GM10248 (cell line): Measurements from ENCODE around the gene IFNGR1.
A peak's percentile ranks its signal among the peaks of the same experiment; 100 is the strongest.

Experiments
- CTCF ChIA-PET: fragments of 300-600 bp; sonication (Branson Sonifier 250); formaldehyde crosslinking; extraction: SDS; loops from one replicate; lab custom pipeline; 2021; ENCODE audit warnings: antibody characterized with exemption; lab: Yijun Ruan, JAX
- POLR2A ChIA-PET: fragments of 350-650 bp; sonication (Branson Sonifier 250); formaldehyde crosslinking; extraction: SDS; loops from one replicate; lab custom pipeline; 2020; ENCODE audit warnings: antibody characterized with exemption; lab: Yijun Ruan, JAX
- DNase-seq: peaks from one replicate; pipeline ENCODE4 v3.0.0; 2012; ENCODE audit errors: extremely low spot score
- CTCF ChIP-seq: IDR thresholded peaks from 2 replicates; pipeline ENCODE4 v1.5.1; 2012; ENCODE audit warnings: mild to moderate bottlenecking, low read depth; ENCODE audit errors: extremely low read depth, missing control alignments, control extremely low read depth

IFNGR1 gene

GRCh38 chr6:137165375-137166246 lies 53.6 kb downstream of the IFNGR1 start:
- DNase-seq = peak; percentile 24

GRCh38 chr6:137163732-137164318 lies 55.4 kb downstream of the IFNGR1 start:
- POLR2A ChIA-PET = no interaction called here
- CTCF ChIA-PET = interaction anchor here (3.5 to 9.5 kb wide), 4 partner anchors 13 to 87 kb away, joined by 12 to 155 read pairs (median 36); no protein-coding TSS in a partner anchor
- no peak for DNase-seq
- TF ChIP-seq CTCF = no peak

More at GRCh38 chr6:137165375-137166246, 53.6 kb downstream of the IFNGR1 start:
- ChIA-PET CTCF (interaction anchor here (0.5 to 9.5 kb wide), 48 partner anchors 11 to 559 kb away, joined by 3 to 155 read pairs (median 5); no protein-coding TSS in a partner anchor), POLR2A (interaction anchor here (1.4 kb wide), 1 partner anchor 50 kb away, joined by 5 read pairs; no protein-coding TSS in a partner anchor)
- TF ChIP-seq CTCF = peak; percentile 71

- no peak for DNase-seq
- TF ChIP-seq CTCF = no peak
- ChIA-PET CTCF (interaction anchor here (1.0 to 1.8 kb wide), 4 partner anchors 12 to 69 kb away, joined by 3 to 13 read pairs (median 4); no protein-coding TSS in a partner anchor), POLR2A (no interaction called here)
These were observed 56.4 kb downstream of the IFNGR1 start for GRCh38 chr6:137162692-137163306.

- ChIA-PET CTCF (interaction anchor here (0.9 to 2.5 kb wide), 11 partner anchors 13 to 479 kb away, joined by 3 to 13 read pairs (median 4); no protein-coding TSS in a partner anchor), POLR2A (no interaction called here)
- TF ChIP-seq CTCF = no peak
- no peak for DNase-seq
These were observed 57.2 kb downstream of the IFNGR1 start for GRCh38 chr6:137161949-137162348.

GRCh38 chr6:137160763-137161162 lies 58.4 kb downstream of the IFNGR1 start:
- TF ChIP-seq CTCF = no peak
- ChIA-PET CTCF (interaction anchor here (1.0 to 2.5 kb wide), 9 partner anchors 9 to 481 kb away, joined by 3 to 7 read pairs (median 4); no protein-coding TSS in a partner anchor), POLR2A (no interaction called here)
- DNase-seq = no peak

GRCh38 chr6:137159912-137160311 lies 59.3 kb downstream of the IFNGR1 start:
- ChIA-PET CTCF (interaction anchor here (1.1 to 2.5 kb wide), 5 partner anchors 10 to 66 kb away, joined by 3 to 7 read pairs (median 4); no protein-coding TSS in a partner anchor), POLR2A (no interaction called here)
- no peak for DNase-seq
- no peak for TF ChIP-seq CTCF
